Gastrocnemius medialis (tissue), 4 donors: ENCODE measurements around the gene NUF2. TPM values are rescaled to one million over a fixed set of nuclear protein-coding genes. Genes with fewer than 3 reads are reported as not detected.

Experiments
- ATAC-seq, 2 donors: fragments of 150-250 bp; one replicate each; pipeline ENCODE4 v1.9.1; 2016
- DNase-seq, 2 donors: peaks; one replicate each; pipeline ENCODE4 v3.0.0-alpha.2; 2019
- H3K27ac ChIP-seq, 4 donors: fragments of 200-600 bp; sonication (generic); 1 replicate in 1 of 4; 2 replicates in 3 of 4; pipeline ENCODE4 v1.5.1; 2016 to 2018; ENCODE audit warnings: mild to moderate bottlenecking in 2 of 4, moderate library complexity in 1 of 4
- H3K27me3 ChIP-seq, 3 donors: fragments of 200-600 bp; sonication (generic) in 2 of 3; 1 replicate in 1 of 3; 2 replicates in 2 of 3; pipeline versions ENCODE4 v1.5.1 to v1.6.0; 2016 to 2019; ENCODE audit warnings: mild to moderate bottlenecking in 1 of 3, moderate library complexity in 1 of 3
- H3K36me3 ChIP-seq, 2 donors: fragments of 200-600 bp; sonication (generic) in 1 of 2; one replicate each; pipeline ENCODE4 v1.5.1; 2017 to 2018
- H3K4me1 ChIP-seq, 2 donors: fragments of 200-600 bp; sonication (generic) in 1 of 2; one replicate each; pipeline ENCODE4 v1.5.1; 2016 to 2017; ENCODE audit warnings: mild to moderate bottlenecking in 2 of 2
- H3K4me3 ChIP-seq, 4 donors: fragments of 200-600 bp; sonication (generic) in 3 of 4; 1 replicate in 1 of 4; 2 replicates in 3 of 4; pipeline ENCODE4 v1.5.1; 2016 to 2019; ENCODE audit warnings: mild to moderate bottlenecking in 2 of 4
- H3K9me3 ChIP-seq, 3 donors: fragments of 200-600 bp; sonication (generic) in 2 of 3; 1 replicate in 1 of 3; 2 replicates in 2 of 3; pipeline ENCODE4 v1.5.1; 2016 to 2019
- CTCF ChIP-seq, 5 experiments: fragments of 450-650 bp in 3 of 5; fragments of 200-600 bp in 2 of 5; sonication (generic) in 2 of 5; IDR thresholded peaks in 4 of 5; conservative IDR thresholded peaks in 1 of 5; 1 replicate in 4 of 5; 2 replicates in 1 of 5; pipeline ENCODE4 v1.5.1; 2016 to 2019; ENCODE audit warnings: antibody characterized with exemption in 5 of 5, mild to moderate bottlenecking in 3 of 5, moderate library complexity in 3 of 5
- POLR2A ChIP-seq, 2 donors: fragments of 450-650 bp; IDR thresholded peaks; one replicate each; pipeline ENCODE4 v1.6.1; 2017; ENCODE audit warnings: antibody characterized with exemption in 2 of 2, mild to moderate bottlenecking in 2 of 2, moderate library complexity in 2 of 2
- in situ Hi-C, 4 donors: fragments of 200-750 bp; cut with MboI; loops; one replicate each; pipeline versions ENCODE4 v1.15.0 to v1.8.0; 2017; ENCODE audit warnings: low sequenced_read_pairs in 4 of 4
- intact Hi-C: fragments of 100-400 bp; cut with DNase I; formaldehyde crosslinking; loops from one replicate; pipeline ENCODE4 v1.15.1; 2023; ENCODE audit warnings: low total_unique reads
- total RNA-seq, 4 donors: library from RNA; depleted of rRNA; stranded (reverse); fragments of >200 nt; gene quantifications; one replicate each; pipeline versions ENCODE4 v1.1.0 to v1.2.3, GENCODE V29; 2016

Gene NUF2
- total RNA-seq, 4 donors from 2014 or later = not detected

- H3K27ac ChIP-seq = no peak overlapping the region
- ATAC-seq = no peak
- intact Hi-C loops (no loop called here), in situ Hi-C loops (no loop called here)
- H3K27me3 ChIP-seq = no peaks in the 10 kb centered on the region
- TF ChIP-seq CTCF (IDR thresholded peaks at IDR 0.05 in 4 of 5, conservative IDR thresholded peaks at IDR 0.05 in 1 of 5) (no peak), POLR2A (IDR thresholded peaks at IDR 0.05) (no peak)
- no peaks in the 10 kb centered on the region for H3K9me3 ChIP-seq
- no peak for DNase-seq
- H3K4me3 ChIP-seq = no peak overlapping the region
- no peaks in the 10 kb centered on the region for H3K4me1 ChIP-seq
- H3K36me3 ChIP-seq = no peaks in the 10 kb centered on the region
Measured at GRCh38 chr1:163387146-163387545, 65.4 kb downstream of the NUF2 start.

GRCh38 chr1:163388970-163389369 is 67.2 kb downstream of the NUF2 start:
- TF ChIP-seq CTCF (IDR thresholded peaks at IDR 0.05 in 4 of 5, conservative IDR thresholded peaks at IDR 0.05 in 1 of 5) (no peak), POLR2A (IDR thresholded peaks at IDR 0.05) (no peak)
- no peaks in the 10 kb centered on the region for H3K36me3 ChIP-seq
- H3K27ac ChIP-seq = no peak overlapping the region
- H3K4me3 ChIP-seq = no peak overlapping the region
- no peak for ATAC-seq
- intact Hi-C loops (no loop called here), in situ Hi-C loops (no loop called here)
- no peaks in the 10 kb centered on the region for H3K4me1 ChIP-seq
- DNase-seq = no peak
- H3K27me3 ChIP-seq = no peaks in the 10 kb centered on the region
- no peaks in the 10 kb centered on the region for H3K9me3 ChIP-seq

- no peaks in the 10 kb centered on the region for H3K9me3 ChIP-seq
- H3K36me3 ChIP-seq = no peaks in the 10 kb centered on the region
- DNase-seq (no peak), ATAC-seq (no peak)
- in situ Hi-C loops (no loop called here), intact Hi-C loops (no loop called here)
- H3K4me1 ChIP-seq = no peaks in the 10 kb centered on the region
- no peak overlapping the region for H3K27ac ChIP-seq
- H3K27me3 ChIP-seq = no peaks in the 10 kb centered on the region
- H3K4me3 ChIP-seq = no peak overlapping the region
- no peak for TF ChIP-seq CTCF (IDR thresholded peaks at IDR 0.05 in 4 of 5, conservative IDR thresholded peaks at IDR 0.05 in 1 of 5)
- TF ChIP-seq POLR2A (IDR thresholded peaks at IDR 0.05) = no peak
Measured at GRCh38 chr1:163395790-163396189, 74.0 kb downstream of the NUF2 start.

- in situ Hi-C loops (no loop called here), intact Hi-C loops (no loop called here)
- ATAC-seq = no peak
Measured at GRCh38 chr1:163397451-163398200, 75.9 kb downstream of the NUF2 start.

More at GRCh38 chr1:163397451-163398200, 75.9 kb downstream of the NUF2 start:
- Histone ChIP-seq H3K36me3 (no peaks in the 10 kb centered on the region), H3K27me3 (no peaks in the 10 kb centered on the region), H3K27ac (no peak overlapping the region), H3K4me1 (no peaks in the 10 kb centered on the region), H3K4me3 (no peak overlapping the region), H3K9me3 (no peaks in the 10 kb centered on the region)
- no peak for TF ChIP-seq POLR2A (IDR thresholded peaks at IDR 0.05)
- TF ChIP-seq CTCF (IDR thresholded peaks at IDR 0.05 in 4 of 5, conservative IDR thresholded peaks at IDR 0.05 in 1 of 5) = no peak
- no peak for DNase-seq
